ENCODE results near the gene NUP62.
"Not testable (repeated sequence)": the region's sequence is repeated elsewhere in the genome, so short reads cannot be mapped to it uniquely, and the experiment has no call there.

Gene NUP62

GRCh38 chr19:49925486-49925885, 3.8 kb downstream of the NUP62 start:
- DNase-seq (ENCODE audit: low read depth), result no peak

- DNase-seq (ENCODE audit: low read depth), result not testable (repeated sequence)
Observed at GRCh38 chr19:49924881-49925210, 4.5 kb downstream of the NUP62 start.

- no peak for DNase-seq (ENCODE audit: low read depth)
Observed at GRCh38 chr19:49924004-49924880, 5.1 kb downstream of the NUP62 start.

- DNase-seq (ENCODE audit: low read depth), result no peak
Observed at GRCh38 chr19:49923055-49924003, 6.0 kb downstream of the NUP62 start.

DNA sequence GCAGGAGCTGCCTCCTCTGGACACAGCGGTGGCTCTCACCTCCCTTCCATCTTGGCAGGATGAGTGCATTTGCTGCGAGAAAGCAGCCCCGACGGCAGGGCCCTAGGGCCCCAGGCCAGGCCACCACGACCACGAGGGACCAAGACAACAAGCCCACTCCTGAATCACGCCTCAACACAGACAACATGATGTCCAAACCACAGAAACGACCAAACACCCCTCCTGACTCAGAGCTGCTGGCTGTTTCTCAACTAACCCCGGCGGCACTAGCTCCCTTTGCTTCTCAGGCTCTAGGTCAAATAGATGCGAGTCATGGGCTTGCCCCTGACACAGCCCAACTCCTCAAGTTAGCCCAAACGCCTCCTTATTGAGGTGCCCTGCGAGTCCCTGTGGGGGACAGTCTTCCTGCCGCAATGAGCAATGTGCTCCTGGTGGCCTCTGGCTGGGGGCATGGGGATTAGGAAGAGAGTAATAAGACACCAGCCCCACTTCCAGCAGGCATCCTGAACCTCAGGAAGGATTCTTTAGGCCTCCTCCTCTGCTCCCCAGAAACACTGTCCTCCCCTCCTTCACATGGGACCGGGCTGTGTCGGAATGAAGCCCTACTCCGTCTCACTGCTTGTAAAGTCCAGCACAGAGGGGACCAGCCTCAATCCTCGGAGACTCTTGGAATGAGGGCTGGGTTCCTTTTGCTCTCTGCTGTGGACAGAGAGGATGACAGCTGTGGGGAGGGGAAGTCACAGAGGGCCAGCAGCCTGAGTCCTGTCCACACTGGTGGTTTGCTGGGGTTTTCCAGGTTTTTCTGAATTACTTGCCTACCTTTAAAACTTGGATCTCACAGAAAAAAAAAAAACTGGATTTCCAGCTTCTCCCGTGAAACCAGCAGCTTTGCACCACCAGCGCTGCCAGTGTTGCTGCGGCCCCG, 7.2 kb downstream of the NUP62 start:
- DNase-seq (ENCODE audit: low read depth), result peak; percentile 91

GRCh38 chr19:49920624-49921363, 8.5 kb downstream of the NUP62 start:
- no peak for DNase-seq (ENCODE audit: low read depth)

DNA sequence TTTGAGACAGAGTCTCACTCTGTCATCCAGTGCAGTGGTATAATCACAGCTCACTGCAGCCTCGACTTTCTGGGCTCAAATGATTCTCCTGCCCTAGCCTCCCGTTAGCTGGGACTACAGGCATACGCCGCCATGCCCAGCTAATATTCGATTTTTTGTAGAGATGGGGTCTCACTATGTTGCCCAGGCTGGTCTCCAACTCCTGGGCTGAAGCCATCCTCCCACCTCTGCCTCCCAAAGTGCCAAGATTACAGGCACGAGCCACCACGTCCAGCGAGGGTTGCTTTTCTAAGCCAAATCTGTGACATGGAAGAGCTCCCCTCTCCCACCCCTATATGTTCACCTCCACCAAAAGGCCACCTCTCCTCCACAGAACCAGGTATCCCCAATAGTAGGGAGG, 11.2 kb downstream of the NUP62 start:
- no peak for DNase-seq (ENCODE audit: low read depth)

GRCh38 chr19:49916839-49917733, 12.2 kb downstream of the NUP62 start:
- peak; percentile 11 for DNase-seq (ENCODE audit: low read depth)

GRCh38 chr19:49915271-49915670, 14.0 kb downstream of the NUP62 start:
- no peak for DNase-seq (ENCODE audit: low read depth)

DNA sequence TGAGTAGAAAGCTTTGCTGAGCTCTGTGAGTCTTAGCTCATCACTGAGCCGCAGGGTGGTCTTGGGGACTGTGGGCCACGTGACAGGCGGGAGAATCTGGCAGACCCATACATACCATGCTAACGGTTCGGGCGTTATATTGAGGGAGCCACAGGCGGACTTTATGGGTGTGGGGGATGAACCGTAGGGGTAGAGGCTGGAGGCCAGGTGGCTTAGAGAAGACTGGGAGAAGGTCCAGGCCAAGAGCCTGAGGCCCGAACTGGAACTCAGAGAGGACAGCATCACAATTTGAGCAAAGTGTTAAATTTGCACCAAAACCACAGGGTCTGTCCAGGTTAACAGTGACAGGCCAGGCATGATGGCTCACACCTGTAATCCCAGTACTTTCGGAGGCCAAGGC, 15.6 kb downstream of the NUP62 start:
- DNase-seq (ENCODE audit: low read depth), result no peak

DNA sequence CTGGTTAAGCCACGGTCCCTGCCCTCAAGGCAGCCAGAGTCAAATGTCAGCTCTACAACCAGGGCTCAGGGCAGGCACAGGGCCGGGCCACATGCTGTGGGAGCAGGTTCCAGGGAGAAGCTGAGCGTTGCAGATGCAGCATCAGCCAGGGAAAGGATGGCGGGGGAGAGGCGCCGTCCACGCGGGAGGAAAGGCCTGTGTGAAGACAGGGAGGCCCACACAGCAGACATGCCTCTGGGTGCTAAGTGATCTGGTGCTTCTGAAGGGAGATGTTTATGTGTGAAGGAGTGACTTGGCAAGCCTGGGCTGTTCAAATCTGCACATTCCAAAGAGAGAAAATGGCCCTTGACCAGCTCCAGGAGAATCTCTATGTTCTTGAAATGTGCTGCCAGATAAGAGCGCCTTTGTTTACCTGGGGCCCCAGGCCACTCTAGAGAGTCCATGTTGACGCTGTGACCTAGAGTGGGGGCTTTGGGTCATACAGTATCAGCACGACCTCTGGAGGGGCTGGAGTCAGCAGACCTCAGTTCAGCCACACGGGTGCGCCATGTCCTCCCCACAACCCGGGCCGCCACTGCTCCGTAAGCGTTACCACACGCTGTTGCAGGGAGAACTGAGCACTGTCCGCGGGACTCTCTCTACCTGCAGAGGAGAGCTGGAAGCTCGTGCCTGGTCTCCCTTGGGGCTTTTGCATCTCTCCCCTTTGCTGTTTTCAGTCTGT, 16.2 kb downstream of the NUP62 start:
- peak; percentile 37 for DNase-seq (ENCODE audit: low read depth)

DNA sequence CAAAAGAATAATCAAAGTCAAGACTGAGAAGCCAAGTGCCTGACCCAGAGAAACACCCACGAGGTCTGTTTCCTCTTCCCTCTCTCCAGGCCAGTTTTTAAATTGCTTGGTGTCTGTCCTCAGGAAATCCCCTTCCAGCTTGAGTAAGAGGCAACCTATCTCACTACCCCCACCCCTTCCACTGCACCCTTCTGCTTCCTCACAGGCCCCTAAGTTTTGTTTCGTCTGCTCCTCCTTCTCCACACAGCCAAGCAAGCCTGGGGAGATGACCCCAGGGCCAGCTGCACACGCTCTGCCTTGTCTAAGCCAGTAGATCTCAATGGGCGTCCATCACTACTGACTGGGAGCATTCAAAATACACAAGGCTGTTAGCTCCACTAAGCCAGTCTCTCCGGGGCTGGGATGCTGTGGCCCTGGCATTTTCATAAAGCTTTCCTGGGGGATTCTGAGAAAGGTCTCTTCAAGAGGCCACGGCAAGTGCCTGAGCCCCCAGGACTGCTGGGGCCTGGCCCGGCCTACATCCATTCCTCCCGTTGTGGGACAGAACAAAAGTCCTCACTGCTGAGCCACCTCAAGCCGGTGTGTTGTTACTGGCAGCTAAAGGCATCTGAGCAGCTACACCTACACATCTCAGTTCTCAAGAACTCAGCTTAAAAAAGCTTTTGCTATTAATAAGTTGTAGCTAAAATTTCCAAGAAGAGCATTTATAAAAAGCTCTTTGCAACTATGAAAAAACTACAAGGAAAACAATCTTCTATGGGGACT, 17.7 kb downstream of the NUP62 start:
- no peak for DNase-seq (ENCODE audit: low read depth)

DNA sequence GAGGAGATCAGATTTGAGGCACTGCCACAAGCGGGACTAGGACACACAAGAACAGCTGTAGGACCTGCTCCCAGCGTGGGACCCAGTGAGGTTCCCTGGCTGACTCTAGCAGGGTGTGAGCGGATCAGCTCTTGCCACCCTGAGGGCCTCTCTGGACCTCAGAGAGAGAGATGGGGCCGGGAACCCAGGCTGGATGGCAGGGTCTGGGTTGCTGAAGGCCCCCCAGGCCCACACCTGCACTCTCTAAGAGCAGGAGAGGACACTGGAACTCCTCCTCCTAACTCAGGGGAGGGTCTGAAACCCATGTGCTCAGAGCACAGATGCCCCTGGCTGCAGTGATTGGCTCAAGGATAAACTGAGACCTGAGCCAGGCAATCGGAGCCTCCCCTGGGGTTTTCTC, 19.1 kb downstream of the NUP62 start:
- DNase-seq (ENCODE audit: low read depth), result no peak

GRCh38 chr19:49908480-49909420, 20.6 kb downstream of the NUP62 start:
- DNase-seq (ENCODE audit: low read depth), result no peak

GRCh38 chr19:49907745-49908446, 21.4 kb downstream of the NUP62 start:
- no peak for DNase-seq (ENCODE audit: low read depth)

GRCh38 chr19:49906879-49907564, 22.3 kb downstream of the NUP62 start:
- no peak for DNase-seq (ENCODE audit: low read depth)
